GM12865 (cell line): ENCODE data around the gene ALG14.

ENCODE experiments used
- DNase-seq: peaks from one replicate; pipeline ENCODE4 v3.0.0; 2010; ENCODE audit warnings: low read depth
- H3K4me3 ChIP-seq: 2 replicates; pipeline ENCODE4 v1.5.1; 2011; ENCODE audit warnings: mild to moderate bottlenecking, low read depth, low read length, control low read depth
- TF ChIP-seq, protein P1 (sequence below): IDR thresholded peaks from 2 replicates; pipeline ENCODE4 v1.5.1; 2011; ENCODE audit warnings: low read length, control low read depth, low read depth, inconsistent platforms; ENCODE audit not compliant: insufficient read depth; ENCODE audit errors: missing control alignments

The ALG14 gene

DNA sequence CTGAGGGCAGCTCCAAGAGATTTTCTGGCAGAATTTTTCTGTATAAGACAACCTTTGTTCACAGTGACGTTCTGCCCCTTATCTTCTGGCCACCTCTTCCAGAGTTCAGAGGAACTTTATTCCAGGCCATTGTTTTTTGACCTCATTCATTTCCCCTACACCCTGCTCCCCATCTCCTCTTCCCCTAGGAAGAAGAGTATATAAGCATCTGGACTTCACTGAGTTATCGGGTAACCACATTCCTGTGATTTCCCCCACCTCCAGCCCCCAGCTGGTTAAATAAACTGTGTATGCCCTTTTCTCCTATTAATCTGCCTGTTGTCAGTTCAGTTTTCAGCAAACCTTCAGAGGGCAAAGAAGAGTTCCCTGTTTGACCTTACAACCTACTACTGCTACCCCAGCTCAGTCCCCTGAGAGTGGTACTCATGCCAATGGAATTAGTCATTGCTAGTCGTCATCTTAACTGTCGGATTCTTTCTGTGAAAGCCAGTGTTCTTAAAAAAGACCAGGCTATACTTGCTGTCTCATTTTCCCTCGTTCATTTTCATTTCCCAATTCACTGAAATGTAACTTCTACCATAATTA lies 14.3 kb upstream of the ALG14 start:
- H3K4me3 ChIP-seq: no peak overlapping the region
- DNase-seq: peak; percentile 37
- TF ChIP-seq, protein P1, sequence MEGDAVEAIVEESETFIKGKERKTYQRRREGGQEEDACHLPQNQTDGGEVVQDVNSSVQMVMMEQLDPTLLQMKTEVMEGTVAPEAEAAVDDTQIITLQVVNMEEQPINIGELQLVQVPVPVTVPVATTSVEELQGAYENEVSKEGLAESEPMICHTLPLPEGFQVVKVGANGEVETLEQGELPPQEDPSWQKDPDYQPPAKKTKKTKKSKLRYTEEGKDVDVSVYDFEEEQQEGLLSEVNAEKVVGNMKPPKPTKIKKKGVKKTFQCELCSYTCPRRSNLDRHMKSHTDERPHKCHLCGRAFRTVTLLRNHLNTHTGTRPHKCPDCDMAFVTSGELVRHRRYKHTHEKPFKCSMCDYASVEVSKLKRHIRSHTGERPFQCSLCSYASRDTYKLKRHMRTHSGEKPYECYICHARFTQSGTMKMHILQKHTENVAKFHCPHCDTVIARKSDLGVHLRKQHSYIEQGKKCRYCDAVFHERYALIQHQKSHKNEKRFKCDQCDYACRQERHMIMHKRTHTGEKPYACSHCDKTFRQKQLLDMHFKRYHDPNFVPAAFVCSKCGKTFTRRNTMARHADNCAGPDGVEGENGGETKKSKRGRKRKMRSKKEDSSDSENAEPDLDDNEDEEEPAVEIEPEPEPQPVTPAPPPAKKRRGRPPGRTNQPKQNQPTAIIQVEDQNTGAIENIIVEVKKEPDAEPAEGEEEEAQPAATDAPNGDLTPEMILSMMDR: no peak

DNA sequence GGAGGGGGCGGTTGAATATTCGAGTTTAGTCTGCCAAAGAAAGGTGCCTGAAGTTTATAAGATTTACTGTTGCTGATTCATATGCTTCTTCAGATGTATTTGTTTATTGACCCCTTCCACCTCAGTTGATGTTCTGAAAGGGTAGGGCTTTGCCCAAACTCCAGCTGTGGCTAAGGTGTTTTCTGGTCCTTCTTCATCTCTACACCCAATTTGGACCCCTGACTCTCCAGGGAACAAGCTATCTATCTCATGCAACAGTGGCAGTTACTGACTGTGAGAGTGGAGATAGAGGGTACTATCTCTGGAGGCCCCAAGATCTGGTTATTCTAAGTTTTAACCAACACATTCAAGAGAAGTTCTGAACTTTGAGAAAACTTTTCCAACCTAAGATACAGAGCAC lies 12.6 kb upstream of the ALG14 start:
- DNase-seq: no peak
- TF ChIP-seq, protein P1: no peak
- no peak overlapping the region for H3K4me3 ChIP-seq

DNA sequence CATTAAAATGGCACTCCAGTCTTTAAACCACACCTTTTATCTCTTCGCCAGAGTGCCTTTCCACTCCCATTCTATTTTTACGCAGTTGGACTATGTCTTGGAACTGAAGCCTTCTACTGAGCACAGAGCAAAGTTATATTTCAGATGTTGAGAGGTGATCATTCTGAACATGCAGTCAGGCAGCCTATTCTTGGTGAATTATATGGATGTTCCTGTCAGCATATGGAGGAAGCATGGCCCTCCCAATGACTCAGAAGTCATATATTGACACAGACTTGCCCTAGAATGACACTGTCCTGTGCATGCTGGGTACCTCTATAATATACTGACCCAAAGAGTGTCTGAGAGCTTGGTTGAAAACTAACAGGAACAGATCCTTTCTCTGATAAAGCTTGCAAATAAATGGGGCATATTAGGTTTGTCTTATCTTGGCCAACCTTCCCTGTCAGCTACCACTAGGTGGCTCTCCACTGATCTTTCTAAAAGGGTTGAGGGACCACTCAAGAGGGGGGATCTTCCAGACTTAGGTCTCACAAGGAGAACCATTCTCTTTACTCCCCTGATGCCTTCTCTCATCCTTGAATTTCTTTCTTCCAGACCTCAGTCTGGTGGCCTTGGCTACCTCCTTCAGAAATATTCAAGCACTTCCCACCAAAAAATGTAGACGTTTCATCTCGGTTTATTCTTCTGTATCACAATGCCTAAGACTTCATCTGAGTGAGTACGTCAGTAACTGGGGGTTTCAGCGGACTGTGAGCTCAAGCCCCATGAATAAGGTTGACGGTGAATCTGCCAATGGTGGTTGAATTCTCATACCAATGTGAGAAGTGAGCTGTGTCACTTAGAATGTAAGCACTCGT lies 11.8 kb upstream of the ALG14 start:
- no peak overlapping the region for H3K4me3 ChIP-seq
- TF ChIP-seq, protein P1: peak; percentile 75
- peak; percentile 59 for DNase-seq

DNA sequence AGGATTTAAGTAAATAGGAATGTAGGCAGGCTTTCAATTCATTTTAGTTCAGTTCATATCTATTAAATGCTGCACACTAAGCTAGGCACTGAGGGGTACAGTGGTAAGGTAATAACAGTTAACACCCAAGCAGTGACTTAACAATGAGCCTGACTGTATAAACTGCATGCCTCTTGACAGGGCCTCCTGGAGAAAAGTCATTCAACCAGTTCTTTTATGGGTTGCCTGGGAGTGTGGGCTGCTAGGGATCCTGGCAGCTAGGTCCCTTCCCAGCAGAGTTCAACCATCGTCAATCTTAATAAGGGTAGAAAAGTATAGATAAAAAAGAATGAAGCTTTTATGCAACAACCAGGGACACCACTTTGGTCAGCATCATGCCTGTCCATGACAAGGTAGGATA lies 8.1 kb upstream of the ALG14 start:
- TF ChIP-seq, protein P1: no peak

DNA sequence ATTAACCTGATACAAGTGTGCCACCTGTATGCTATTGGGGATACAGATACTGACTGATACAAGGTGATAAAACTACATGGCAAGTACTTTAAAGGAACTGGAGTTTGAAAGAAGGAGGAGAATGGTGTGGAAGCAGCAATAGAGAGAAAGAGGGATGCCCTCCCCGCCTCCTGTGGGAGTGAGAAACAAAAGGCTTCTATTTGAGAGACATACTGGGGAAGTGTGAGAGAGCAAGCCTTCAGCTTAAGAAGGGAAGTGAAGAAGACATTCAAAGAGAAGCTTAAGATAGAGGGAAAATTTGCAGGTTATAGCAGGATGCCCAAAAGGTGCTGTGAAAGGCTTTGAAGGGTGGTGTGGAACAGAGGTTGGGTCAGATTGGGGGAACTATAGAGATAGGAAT lies 7.7 kb upstream of the ALG14 start:
- DNase-seq: no peak
- no peak overlapping the region for H3K4me3 ChIP-seq
- TF ChIP-seq, protein P1: no peak

More for the DNA sequence above, 8.1 kb upstream of the ALG14 start:
- DNase-seq: no peak
- H3K4me3 ChIP-seq: no peak overlapping the region

DNA sequence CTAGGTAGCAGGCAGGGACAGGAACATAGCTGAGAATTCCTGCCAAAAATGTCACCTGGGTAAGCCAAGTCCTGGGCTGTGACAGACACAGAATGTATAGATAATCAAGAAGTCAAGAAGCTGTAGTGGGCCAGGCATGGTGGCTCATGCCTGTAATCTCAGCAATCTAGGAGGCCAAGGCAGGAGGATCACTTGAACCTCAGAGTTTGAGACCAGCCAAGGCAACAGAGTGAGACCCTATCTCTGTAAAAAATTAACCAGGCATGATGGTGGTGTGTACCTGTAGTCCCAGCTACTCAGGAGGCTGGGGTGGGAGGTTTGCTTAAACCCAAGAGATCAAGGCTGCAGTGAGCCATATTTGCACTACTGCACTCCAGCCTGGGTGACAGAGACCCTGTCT lies 3.3 kb upstream of the ALG14 start:
- TF ChIP-seq, protein P1: no peak
- H3K4me3 ChIP-seq: no peak overlapping the region
- no peak for DNase-seq
